GM23338 (cell line): Measurements from ENCODE around the gene ALPP. TPM values are rescaled to one million over a fixed set of nuclear protein-coding genes. Genes with fewer than 3 reads are reported as not detected.

Experiments used
- ATAC-seq: fragments of 200-7000 bp; cut with Tn5 transposase; 3 replicates; pipeline ENCODE4 v1.9.1; 2020
- DNase-seq: peaks from one replicate; pipeline ENCODE4 v3.0.0-alpha.2; 2015; ENCODE audit warnings: low spot score
- H2AFZ ChIP-seq: fragments of 200-600 bp; sonication (generic); 2 replicates; pipeline ENCODE4 v1.8.0; 2016; ENCODE audit warnings: antibody characterized with exemption, mild to moderate bottlenecking, moderate library complexity
- H3F3A ChIP-seq: fragments of 200-600 bp; sonication (generic); replicated peaks from 2 replicates; pipeline ENCODE4 v1.8.0; 2017; ENCODE audit warnings: antibody characterized with exemption, mixed run types, low read depth
- H3K27ac ChIP-seq: fragments of 200-600 bp; sonication (generic); 2 replicates; pipeline ENCODE4 v1.6.1; 2016; ENCODE audit warnings: low read depth
- H3K27me3 ChIP-seq: fragments of 200-600 bp; sonication (generic); 2 replicates; pipeline ENCODE4 v1.8.0; 2016; ENCODE audit warnings: mild to moderate bottlenecking, mixed run types, moderate library complexity; ENCODE audit not compliant: insufficient read depth
- H3K36me3 ChIP-seq: fragments of 200-600 bp; sonication (generic); 2 replicates; pipeline ENCODE4 v1.8.0; 2016; ENCODE audit warnings: mild to moderate bottlenecking; ENCODE audit not compliant: insufficient read depth
- H3K4me1 ChIP-seq: fragments of 200-600 bp; sonication (generic); 2 replicates; pipeline ENCODE4 v1.8.0; 2016; ENCODE audit warnings: mild to moderate bottlenecking, moderate library complexity; ENCODE audit not compliant: insufficient read depth
- H3K4me2 ChIP-seq: fragments of 200-600 bp; sonication (generic); 2 replicates; pipeline ENCODE4 v1.7.1; 2017; ENCODE audit warnings: mixed run types
- H3K4me3 ChIP-seq: fragments of 200-600 bp; sonication (generic); 2 replicates; pipeline ENCODE4 v1.6.1; 2016; ENCODE audit warnings: mixed run types
- H3K79me2 ChIP-seq: fragments of 200-600 bp; sonication (generic); replicated peaks from 2 replicates; pipeline ENCODE4 v1.8.0; 2017; ENCODE audit warnings: mild to moderate bottlenecking; ENCODE audit not compliant: insufficient read depth
- H3K9me2 ChIP-seq: fragments of 200-600 bp; sonication (generic); 2 replicates; pipeline ENCODE4 v1.8.0; 2017; ENCODE audit not compliant: insufficient read depth
- H4K20me1 ChIP-seq: fragments of 200-600 bp; sonication (generic); replicated peaks from 2 replicates; pipeline ENCODE4 v1.8.0; 2017; ENCODE audit warnings: mild to moderate bottlenecking; ENCODE audit not compliant: insufficient read depth
- H3K27ac Mint-ChIP-seq: 2 replicates; pipeline ENCODE4 v1.8.0; 2020; ENCODE audit warnings: inconsistent platforms, mild to moderate bottlenecking, moderate library complexity, mixed read lengths
- H3K27me3 Mint-ChIP-seq: 3 replicates; pipeline ENCODE4 v1.8.0; 2022; ENCODE audit warnings: low read depth, mild to moderate bottlenecking, moderate library complexity, mixed read lengths, inconsistent platforms; ENCODE audit not compliant: insufficient read depth, poor library complexity
- H3K36me3 Mint-ChIP-seq: 3 replicates; pipeline ENCODE4 v1.8.0; 2021; ENCODE audit warnings: low read depth, mild to moderate bottlenecking, inconsistent platforms, moderate library complexity, mixed read lengths
- H3K4me1 Mint-ChIP-seq: 3 replicates; pipeline ENCODE4 v1.8.0; 2020; ENCODE audit warnings: mild to moderate bottlenecking, inconsistent platforms, mixed read lengths
- H3K4me3 Mint-ChIP-seq: 3 replicates; pipeline ENCODE4 v1.8.0; 2021; ENCODE audit warnings: moderate library complexity, mild to moderate bottlenecking, inconsistent platforms, mixed read lengths
- H3K9me3 Mint-ChIP-seq: 3 replicates; pipeline ENCODE4 v1.8.0; 2020; ENCODE audit warnings: moderate library complexity, mild to moderate bottlenecking, inconsistent platforms, mixed read lengths
- CREB1 ChIP-seq: fragments of 250-450 bp; sonication (Bioruptor Pico); IDR thresholded peaks from 2 replicates; pipeline ENCODE4 v1.5.0; 2020; ENCODE audit warnings: low read depth, mild to moderate bottlenecking, moderate library complexity
- ETS1 ChIP-seq: IDR thresholded peaks from 2 replicates; pipeline ENCODE4 v1.6.1; 2016; ENCODE audit warnings: antibody characterized with exemption
- EZH2 ChIP-seq: fragments of 200-600 bp; sonication (generic); IDR thresholded peaks from one replicate; pipeline ENCODE4 v1.8.0; 2017; ENCODE audit warnings: antibody characterized with exemption, mild to moderate bottlenecking, low read depth; ENCODE audit not compliant: unreplicated experiment
- EZH2phosphoT487 ChIP-seq: fragments of 200-600 bp; sonication (generic); IDR thresholded peaks from one replicate; pipeline ENCODE4 v1.8.1; 2018; ENCODE audit warnings: antibody characterized with exemption; ENCODE audit not compliant: unreplicated experiment
- JUNB ChIP-seq: IDR thresholded peaks from one replicate; pipeline ENCODE4 v1.6.1; 2016; ENCODE audit warnings: antibody characterized with exemption; ENCODE audit not compliant: unreplicated experiment
- NANOG ChIP-seq: IDR thresholded peaks from 2 replicates; pipeline ENCODE4 v1.6.1; 2016; ENCODE audit warnings: antibody characterized with exemption, borderline replicate concordance
- POLR2AphosphoS5 ChIP-seq: IDR thresholded peaks from 2 replicates; pipeline ENCODE4 v1.6.1; 2016; ENCODE audit warnings: antibody characterized with exemption, low read depth
- STAT1 ChIP-seq: IDR thresholded peaks from one replicate; pipeline ENCODE4 v1.6.1; 2016; ENCODE audit warnings: antibody characterized with exemption; ENCODE audit not compliant: unreplicated experiment
- ZNF114 ChIP-seq: fragments of 250-450 bp; sonication (Bioruptor Pico); IDR thresholded peaks from 2 replicates; pipeline ENCODE4 v1.5.0; 2020; ENCODE audit warnings: mild to moderate bottlenecking, moderate library complexity
- ZNF331 ChIP-seq: fragments of 250-450 bp; sonication (Bioruptor Pico); IDR thresholded peaks from 2 replicates; pipeline ENCODE4 v1.5.0; 2020; ENCODE audit warnings: low read depth, mild to moderate bottlenecking, moderate library complexity
- ZNF462 ChIP-seq: fragments of 250-450 bp; sonication (Bioruptor Pico); IDR thresholded peaks from 2 replicates; pipeline ENCODE4 v1.5.0; 2020; ENCODE audit warnings: mild to moderate bottlenecking, moderate library complexity
- polyA plus RNA-seq: library from polyadenylated mRNA; unstranded; fragments of >200 nt; fragmentation: Nextera tagmentation; extraction: Ambion mirVana; gene quantifications from 2 replicates; pipeline ENCODE4 v1.2.1, GENCODE V29; 2016
- total RNA-seq: library from RNA; depleted of rRNA; stranded (reverse); fragments of >200 nt; shearing (Covaris generic); gene quantifications from 2 replicates; pipeline ENCODE4 v1.2.3, GENCODE V29; 2014
- TF ChIP-seq, protein P1 (sequence below): IDR thresholded peaks from one replicate; pipeline ENCODE4 v1.6.1; 2018; ENCODE audit warnings: antibody characterized with exemption; ENCODE audit not compliant: unreplicated experiment
- TF ChIP-seq, protein P2 (sequence below), 2 experiments: fragments of 200-600 bp in 1 of 2; sonication (generic) in 1 of 2; conservative IDR thresholded peaks; 2 replicates each; pipeline versions ENCODE4 v1.5.1 to v1.6.1; 2016 to 2017; ENCODE audit warnings: antibody characterized with exemption in 2 of 2, low read depth in 2 of 2, mild to moderate bottlenecking in 2 of 2, moderate library complexity in 1 of 2

The ALPP gene
- total and polyA plus RNA-seq, 2 experiments from 2014 or later = 0.28 TPM; not detected in 1

GRCh38 chr2:232336981-232337720, 41.4 kb upstream of the ALPP start:
- no peaks in the 10 kb centered on the region for H3K9me3 Mint-ChIP-seq
- ATAC-seq = no peak

More at GRCh38 chr2:232336981-232337720, 41.4 kb upstream of the ALPP start:
- no peaks in the 10 kb centered on the region; the same call in 2 of the 3 replicates for H3K36me3 Mint-ChIP-seq
- H3K4me3 Mint-ChIP-seq = no peak overlapping the region
- H4K20me1 ChIP-seq = no peaks in the 10 kb centered on the region
- no peaks in the 10 kb centered on the region for H3F3A ChIP-seq
- peaks cover 11% of the 10 kb centered on the region for H3K27me3 Mint-ChIP-seq
- H3K4me1 ChIP-seq = no peaks in the 10 kb centered on the region
- no peak for TF ChIP-seq JUNB
- TF ChIP-seq, protein P1, sequence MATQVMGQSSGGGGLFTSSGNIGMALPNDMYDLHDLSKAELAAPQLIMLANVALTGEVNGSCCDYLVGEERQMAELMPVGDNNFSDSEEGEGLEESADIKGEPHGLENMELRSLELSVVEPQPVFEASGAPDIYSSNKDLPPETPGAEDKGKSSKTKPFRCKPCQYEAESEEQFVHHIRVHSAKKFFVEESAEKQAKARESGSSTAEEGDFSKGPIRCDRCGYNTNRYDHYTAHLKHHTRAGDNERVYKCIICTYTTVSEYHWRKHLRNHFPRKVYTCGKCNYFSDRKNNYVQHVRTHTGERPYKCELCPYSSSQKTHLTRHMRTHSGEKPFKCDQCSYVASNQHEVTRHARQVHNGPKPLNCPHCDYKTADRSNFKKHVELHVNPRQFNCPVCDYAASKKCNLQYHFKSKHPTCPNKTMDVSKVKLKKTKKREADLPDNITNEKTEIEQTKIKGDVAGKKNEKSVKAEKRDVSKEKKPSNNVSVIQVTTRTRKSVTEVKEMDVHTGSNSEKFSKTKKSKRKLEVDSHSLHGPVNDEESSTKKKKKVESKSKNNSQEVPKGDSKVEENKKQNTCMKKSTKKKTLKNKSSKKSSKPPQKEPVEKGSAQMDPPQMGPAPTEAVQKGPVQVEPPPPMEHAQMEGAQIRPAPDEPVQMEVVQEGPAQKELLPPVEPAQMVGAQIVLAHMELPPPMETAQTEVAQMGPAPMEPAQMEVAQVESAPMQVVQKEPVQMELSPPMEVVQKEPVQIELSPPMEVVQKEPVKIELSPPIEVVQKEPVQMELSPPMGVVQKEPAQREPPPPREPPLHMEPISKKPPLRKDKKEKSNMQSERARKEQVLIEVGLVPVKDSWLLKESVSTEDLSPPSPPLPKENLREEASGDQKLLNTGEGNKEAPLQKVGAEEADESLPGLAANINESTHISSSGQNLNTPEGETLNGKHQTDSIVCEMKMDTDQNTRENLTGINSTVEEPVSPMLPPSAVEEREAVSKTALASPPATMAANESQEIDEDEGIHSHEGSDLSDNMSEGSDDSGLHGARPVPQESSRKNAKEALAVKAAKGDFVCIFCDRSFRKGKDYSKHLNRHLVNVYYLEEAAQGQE = no peak
- no peak for TF ChIP-seq POLR2AphosphoS5
- no peak for TF ChIP-seq STAT1
- no peak for TF ChIP-seq EZH2
- no peak for TF ChIP-seq ZNF331
- TF ChIP-seq CREB1 (CRISPR knock-in tag) = no peak
- TF ChIP-seq EZH2phosphoT487 = no peak
- TF ChIP-seq ZNF114 (CRISPR knock-in tag) = no peak
- no peak for TF ChIP-seq ETS1
- TF ChIP-seq ZNF462 (CRISPR knock-in tag) = no peak
- TF ChIP-seq, protein P2, sequence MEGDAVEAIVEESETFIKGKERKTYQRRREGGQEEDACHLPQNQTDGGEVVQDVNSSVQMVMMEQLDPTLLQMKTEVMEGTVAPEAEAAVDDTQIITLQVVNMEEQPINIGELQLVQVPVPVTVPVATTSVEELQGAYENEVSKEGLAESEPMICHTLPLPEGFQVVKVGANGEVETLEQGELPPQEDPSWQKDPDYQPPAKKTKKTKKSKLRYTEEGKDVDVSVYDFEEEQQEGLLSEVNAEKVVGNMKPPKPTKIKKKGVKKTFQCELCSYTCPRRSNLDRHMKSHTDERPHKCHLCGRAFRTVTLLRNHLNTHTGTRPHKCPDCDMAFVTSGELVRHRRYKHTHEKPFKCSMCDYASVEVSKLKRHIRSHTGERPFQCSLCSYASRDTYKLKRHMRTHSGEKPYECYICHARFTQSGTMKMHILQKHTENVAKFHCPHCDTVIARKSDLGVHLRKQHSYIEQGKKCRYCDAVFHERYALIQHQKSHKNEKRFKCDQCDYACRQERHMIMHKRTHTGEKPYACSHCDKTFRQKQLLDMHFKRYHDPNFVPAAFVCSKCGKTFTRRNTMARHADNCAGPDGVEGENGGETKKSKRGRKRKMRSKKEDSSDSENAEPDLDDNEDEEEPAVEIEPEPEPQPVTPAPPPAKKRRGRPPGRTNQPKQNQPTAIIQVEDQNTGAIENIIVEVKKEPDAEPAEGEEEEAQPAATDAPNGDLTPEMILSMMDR (conservative IDR thresholded peaks at IDR 0.05; ENCODE audit: low read depth in 2 of 2) = no peak
- TF ChIP-seq NANOG = no peak
- no peak overlapping the region for H3K4me3 ChIP-seq
- H3K27ac Mint-ChIP-seq = no peak overlapping the region
- DNase-seq = no peak
- H3K27ac ChIP-seq = no peak overlapping the region
- H2AFZ ChIP-seq = no peak overlapping the region
- H3K36me3 ChIP-seq = no peaks in the 10 kb centered on the region
- 0 out of 3 replicates have a peak, but pooled peaks cover 4% of the 10 kb centered on the region for H3K4me1 Mint-ChIP-seq
- no peak overlapping the region for H3K4me2 ChIP-seq
- no peaks in the 10 kb centered on the region for H3K79me2 ChIP-seq
- H3K9me2 ChIP-seq = no peaks in the 10 kb centered on the region
- H3K27me3 ChIP-seq = no peaks in the 10 kb centered on the region
